HG03139 (cell line): Measurements from ENCODE around the gene KIAA0825.

Experiments
- ATAC-seq: cut with Tn5 transposase; IDR thresholded peaks from one replicate; pipeline ENCODE4 v1.9.1; 2021; ENCODE audit not compliant: unreplicated experiment

Gene KIAA0825

DNA sequence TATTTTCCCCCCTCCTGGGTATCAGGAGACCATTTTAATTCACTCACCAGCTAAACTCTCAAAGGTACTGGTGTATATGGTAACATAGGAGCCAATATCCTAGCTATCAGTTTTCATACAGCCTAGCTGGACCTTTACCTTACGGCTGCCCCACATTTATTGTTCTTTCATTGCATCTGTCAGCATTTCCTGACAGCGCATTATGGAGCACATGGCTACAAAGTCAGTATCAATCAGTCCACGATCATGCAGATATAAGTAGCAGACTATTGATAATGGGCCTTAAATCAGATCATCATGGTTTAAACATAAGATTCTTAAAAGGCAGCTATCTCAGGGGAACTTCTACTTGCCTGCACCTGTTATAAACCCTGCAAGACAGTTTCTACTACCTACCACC lies 304.7 kb downstream of the KIAA0825 start:
- ATAC-seq: no peak

DNA sequence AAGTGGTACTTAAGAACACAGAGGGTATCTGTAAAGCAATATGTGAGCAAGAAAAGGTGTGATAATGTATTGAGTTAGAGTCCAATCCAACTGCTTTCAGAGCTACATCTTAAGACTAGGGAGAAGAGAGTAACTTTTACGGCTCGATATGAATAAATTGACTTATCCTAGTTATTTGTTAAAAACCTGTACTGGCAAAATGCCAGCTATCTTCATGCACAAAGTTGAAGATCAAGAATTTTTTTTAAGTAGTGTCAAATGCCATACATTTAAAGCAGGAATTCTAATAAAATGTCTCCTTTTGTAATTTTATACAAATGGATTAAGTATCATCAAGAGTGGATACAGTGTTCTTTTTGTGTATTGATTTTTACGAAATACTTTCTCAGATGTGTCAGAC lies 305.2 kb downstream of the KIAA0825 start:
- no peak for ATAC-seq

DNA sequence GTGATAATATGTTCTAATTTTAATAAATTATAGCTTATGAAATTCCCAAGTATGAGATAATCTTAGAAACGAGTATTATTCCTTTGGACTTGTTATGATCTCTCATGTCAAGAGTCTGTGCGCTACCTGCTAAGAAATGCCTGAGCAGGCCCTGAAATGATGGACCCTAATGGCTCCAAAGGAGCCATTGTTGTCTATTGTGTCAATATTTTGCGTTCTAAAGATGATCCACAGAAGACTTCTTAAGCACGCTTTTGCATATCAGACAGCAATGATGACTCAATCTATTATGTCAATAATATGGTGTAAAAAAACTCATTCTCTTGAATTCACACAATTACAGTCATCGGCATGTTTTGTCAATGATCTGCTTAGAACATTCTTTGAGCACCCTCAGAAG lies 306.1 kb downstream of the KIAA0825 start:
- no peak for ATAC-seq

DNA sequence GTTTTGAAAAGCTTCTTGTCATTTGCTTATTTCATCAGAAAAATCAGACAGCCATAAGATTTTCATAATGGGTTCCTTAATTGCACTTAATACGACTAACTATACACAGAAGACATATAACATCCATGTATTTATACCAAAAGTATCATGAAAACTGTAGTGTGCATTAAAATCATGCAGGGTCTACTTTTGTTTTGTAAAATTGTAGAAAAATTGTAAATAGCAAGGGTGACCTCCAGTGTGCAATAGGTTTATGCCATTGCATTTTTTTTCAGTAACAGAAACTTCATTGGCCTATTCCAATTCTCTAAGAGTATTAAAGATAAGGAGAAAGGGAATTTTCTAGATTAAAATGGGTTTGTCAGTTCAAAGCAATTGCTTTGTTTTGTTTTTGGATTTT lies 307.6 kb downstream of the KIAA0825 start:
- no peak for ATAC-seq

DNA sequence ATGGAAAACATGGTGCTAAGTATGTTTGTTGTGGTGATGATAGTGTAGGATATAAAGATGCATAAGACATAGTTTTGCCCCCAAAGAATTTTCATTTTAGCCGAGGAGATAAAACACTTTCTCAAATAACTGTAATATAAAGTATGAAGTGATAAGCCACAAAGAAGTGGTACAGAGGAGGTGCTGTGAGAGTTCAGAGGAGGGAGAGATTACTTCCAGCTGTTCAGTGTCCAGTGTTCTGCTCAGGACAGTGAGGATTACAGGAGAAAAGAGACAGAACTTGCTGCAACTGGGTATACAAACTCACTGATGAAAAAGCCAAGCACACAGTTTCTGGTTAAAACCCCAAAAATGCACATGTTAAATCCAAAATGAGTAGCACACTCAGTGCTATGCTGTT lies 309.3 kb downstream of the KIAA0825 start:
- ATAC-seq: no peak

DNA sequence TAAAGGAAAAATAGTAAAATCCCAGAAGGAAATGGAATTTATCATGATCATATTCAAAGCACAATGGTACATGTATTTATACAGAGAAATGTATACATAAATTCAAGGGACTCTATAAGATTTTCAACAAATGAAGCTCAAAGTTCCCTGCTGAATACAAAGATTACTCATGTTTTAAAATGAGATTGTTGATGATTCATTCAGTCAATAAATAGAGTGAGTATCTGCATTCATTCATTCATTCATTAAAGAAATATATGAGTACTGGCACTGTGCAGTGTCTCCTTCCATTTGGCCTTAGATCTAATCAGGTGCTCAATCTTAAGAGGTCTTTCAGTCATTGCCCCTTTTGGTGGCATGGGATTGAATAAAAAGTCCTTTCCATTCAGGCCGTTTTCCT lies 310.0 kb downstream of the KIAA0825 start:
- ATAC-seq: no peak

DNA sequence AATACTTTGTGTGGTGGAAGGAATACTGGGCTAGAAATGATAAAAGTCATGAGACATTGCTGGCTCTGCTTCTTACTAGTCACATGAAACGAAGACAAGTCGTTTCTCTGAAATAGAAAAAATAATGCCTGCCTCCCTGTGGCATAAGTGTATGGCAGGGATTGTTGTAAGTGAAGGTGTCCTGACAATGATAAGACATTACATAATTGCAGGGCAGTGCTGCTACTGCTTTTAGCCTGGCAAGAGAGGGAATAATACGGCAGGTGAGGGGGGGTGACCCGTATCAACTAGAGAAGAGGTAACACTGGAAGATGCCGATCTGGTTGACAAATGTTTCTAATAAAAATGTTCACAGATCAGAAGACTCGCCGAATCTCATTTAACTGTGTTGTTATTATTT lies 314.3 kb downstream of the KIAA0825 start:
- ATAC-seq: no peak

DNA sequence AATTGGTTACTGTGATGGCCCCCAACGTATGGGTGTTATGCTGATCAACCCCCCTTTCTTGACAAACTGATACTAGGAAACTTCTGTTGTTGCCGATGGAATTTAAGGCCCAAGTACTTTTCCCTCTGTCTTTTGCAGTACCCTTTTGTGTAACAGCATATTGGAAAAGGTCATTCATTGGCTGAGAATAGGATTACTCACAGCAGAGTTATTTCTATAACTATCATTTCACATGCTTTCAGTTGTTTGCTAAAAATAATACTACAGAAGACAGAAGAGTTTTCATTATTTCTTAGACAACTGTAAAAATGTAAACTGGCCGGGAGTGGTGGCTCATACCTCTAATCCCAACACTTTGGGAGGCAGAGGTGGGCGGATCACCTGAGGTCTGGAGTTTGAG lies 329.5 kb downstream of the KIAA0825 start:
- no peak for ATAC-seq

DNA sequence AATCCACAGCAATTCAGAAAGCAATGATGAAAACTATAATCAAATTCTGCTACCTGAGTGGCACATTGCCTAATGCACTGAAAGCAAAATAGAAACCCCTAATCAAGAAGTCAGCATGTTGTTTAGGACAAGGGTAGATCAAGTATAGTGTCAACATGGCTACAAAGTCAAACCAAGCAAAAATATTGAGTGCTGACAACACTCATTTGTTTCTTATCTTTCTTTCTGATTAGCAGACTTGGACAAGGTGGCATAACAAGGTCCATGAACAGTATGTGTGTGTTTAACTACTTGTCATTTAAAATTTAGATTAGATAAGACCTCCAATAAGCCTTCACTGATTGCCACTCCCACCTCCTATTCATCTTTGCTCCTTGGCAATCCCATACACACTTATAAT lies 332.4 kb downstream of the KIAA0825 start:
- ATAC-seq: no peak

DNA sequence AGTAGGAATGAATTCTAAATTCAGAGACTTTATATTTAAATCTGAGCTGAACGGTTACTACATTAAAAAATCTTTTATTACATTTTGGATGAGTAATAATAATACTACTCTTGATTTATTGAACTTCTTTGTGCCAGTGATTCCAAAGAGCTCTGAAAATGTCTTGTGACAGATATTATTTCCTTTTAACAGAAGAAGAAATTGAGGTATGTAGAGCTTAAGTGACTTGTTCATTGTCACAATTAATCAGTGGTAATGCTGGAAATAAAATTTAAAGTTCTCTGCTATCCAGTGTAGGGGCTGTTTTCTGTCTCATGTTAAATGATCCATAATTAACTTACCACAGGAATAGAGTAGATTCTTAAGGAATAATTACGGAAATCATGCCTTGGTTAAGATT lies 335.3 kb downstream of the KIAA0825 start:
- ATAC-seq: no peak

DNA sequence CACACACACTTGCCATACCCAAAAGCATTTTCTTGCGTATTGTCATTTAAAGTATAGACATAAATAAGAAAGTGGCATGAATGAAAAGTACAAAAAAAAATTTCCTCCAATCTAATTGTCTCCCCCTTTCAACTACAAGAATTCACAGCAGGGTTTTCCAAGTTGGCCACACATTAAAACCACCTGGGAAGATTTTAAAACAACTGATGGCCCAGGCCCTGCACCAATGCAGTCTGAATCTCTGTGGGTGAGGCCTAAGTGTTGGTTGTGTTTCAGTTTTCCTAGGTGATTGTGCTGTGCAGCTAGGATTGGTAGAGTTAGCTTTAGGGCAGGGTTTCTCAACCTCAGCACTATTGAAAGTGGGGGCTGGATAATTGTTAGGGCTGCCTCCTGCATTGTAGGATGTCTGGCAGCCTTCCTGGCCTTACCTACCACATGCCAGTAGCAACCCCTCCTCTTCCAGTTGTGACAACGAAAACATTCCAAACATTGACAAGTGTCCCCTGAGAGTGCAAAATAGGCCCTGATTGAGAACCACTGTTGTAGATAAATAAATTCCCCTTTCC lies 337.1 kb downstream of the KIAA0825 start:
- no peak for ATAC-seq

DNA sequence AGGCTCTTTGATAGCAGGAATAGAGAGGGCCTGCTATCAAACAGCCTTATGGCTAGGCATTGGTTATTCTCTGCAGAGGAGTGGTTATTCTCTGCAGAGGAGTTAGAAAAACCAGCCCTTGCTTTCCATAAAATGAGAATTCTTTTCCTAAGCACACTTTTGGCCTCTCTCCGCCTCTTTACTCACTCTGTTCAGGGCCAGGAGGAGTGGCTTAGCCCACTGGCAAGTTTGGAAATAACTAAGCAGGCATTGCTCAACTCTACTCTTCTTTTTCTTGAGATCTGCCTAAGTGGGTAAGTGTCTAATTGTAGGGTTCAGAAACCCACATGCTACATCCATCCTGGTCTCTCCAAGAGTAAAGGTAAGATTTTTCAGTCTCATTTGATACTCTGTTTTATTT lies 341.7 kb downstream of the KIAA0825 start:
- ATAC-seq: no peak

DNA sequence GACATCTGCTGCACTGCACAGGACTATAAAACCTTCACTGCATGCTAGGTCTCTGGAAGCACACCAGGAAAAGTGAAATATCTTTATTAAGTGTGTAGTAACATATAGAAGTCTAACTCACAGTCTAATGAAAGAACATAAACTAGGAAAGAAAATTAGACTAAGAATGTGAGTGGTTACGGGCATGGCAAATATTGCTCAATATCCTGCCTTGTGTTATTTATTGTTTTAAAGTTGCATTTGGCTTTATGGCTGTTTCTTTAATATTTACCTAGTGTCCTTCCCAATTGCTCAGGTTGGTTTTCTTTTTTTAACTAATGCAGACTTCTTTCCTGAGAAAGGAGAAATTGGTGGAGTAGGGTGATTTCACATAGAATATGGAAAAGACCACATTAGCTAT lies 342.4 kb downstream of the KIAA0825 start:
- ATAC-seq: no peak

DNA sequence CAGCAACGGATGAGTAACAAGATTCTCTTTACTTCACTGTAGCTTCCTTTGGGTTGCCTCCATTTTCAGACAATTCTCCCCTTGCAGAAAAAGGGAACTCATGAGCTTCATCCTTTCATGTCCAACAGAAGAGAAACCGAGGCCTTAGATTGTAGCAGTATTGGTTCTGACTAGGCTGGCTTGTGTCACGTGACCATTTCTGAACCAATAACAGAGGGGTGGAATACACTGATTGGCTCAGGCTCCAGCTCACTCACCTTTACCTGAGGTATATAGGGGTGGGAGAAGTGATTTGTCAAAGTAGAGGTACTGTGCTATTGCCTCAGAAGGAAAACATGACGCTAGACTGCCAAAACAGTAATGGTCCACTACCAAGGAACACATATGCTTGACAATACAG lies 343.7 kb downstream of the KIAA0825 start:
- no peak for ATAC-seq

DNA sequence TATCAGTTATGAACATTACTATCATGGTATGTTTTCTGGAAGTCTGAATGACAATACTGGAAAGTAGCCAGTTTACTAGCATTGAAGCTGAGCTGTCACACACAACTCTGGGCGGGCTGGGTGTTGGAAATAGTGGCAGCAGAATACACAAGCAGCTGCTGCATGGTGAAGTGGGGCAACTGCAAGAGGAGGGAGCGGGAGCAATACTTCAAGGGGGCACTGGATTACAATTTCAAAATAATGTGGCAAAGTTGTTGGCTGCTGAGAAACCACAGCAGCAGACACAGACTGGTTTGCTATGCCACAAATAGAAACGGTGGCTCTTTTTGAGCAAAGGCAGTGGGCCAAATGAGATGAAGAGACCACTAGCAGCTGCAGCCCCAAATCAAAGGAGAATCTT lies 350.2 kb downstream of the KIAA0825 start:
- ATAC-seq: no peak

DNA sequence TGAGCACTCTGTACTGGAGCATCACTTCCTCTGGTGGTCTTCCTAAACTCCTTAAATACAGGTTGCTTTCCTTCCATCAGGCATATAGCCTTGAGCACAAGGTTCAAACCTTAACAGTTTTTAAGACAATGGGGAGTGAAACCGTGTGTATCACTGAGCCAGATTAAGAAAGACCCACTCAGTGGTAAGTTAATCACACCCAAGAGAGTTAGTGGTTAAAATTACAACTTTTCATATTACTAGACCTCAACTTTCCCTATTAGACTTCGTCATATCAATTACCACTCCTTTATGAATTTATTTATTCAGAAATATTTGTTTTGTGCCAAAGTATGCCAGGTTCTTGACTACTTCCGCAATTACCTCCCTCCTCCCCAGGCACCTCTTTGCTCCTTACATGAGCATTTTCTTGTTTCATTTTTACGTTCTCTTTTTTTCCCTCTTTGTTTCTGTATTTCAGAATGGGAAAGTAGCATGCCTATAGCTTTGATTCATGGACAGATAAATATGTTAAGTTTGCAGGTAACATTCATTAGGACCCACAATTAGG lies 351.0 kb downstream of the KIAA0825 start:
- ATAC-seq: no peak

DNA sequence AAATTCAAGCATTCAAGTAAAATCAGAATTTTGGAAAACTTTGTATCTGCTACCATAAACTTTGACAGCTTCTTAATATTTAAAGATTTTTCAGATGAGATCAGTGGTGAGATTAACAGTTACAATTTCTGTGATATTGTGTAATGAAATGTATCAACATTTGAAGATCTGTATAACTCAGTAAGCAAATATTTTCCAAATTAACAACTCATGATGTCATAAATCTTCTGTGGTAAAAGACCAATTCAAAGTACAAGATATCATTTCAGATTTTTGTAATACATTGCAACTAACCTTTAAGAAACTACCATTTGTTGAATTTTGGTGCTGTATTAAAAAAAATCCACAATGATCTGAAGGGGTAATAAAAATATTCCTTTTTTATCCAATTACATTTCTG lies 352.2 kb downstream of the KIAA0825 start:
- ATAC-seq: no peak

DNA sequence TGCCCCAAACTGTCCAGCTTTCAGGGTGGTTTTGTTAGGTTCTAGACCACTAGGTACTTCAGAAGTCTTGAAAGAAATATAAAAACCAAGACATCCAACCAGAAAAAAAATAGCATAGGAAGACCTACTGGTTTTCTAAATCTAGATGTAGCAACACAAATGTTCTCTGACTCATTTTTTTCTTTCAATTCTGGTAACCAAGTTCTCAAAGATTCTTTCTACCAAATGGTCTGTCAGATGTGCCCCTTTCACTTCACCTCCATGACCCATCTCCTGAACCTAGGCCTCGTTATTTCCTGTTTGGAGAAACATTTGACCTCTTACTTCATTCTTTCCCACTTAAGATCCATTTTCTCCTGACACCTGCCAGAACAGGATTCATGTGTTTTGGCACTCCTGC lies 355.3 kb downstream of the KIAA0825 start:
- no peak for ATAC-seq

DNA sequence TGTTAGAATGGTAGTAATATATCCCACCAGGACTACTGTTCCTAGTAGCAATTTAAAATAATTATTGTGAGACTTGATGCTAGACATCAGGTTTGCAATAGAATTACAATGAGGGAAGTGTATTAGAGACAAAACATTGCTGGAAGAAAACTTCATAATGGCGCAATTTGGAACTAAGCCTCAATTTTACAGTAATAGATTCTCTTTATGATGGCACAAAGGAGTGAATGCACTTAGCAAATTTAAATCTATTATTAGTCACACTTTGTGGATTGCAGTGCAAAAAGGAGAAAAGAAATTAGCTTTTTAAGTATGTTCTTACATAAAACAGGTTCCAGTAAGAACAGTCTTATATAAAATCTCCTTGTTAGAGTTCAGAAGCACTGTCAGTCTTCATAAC lies 358.3 kb downstream of the KIAA0825 start:
- no peak for ATAC-seq

DNA sequence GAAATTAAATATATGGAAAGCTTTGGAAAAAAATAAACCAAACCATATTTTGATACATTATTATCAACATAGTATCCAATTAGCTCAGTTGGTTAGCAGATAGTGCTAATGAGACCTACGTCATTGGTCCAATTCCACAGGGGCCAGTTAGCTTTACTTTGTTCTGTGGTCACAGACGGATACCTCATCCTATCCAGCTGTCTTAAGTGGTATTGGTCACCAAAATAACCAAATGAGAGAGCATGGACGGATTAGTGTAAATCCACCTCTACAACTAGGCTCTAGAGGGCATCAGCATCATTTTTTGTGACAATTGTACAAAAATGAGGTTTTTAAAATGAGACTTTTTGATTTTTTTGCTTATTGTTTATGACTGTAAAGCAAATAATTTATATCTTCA lies 364.2 kb downstream of the KIAA0825 start:
- no peak for ATAC-seq

DNA sequence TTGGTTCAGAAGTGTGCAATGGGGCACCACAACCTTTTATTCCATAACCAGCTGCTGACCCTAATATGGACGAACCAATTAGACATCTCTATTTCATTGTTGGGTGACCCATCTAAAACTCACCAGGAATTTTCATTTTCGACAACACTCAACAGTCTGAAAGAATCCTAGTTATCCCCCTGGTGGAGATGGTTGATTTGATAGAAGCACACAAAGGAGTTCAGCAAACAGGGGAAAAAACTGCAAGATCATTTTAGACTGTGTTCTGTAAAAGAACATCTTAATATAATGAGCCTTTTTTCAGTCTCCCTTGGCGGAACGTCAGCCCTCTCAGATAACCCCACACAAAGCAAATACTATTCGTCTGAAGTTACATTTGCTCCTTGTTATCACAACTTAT lies 367.4 kb downstream of the KIAA0825 start:
- no peak for ATAC-seq

DNA sequence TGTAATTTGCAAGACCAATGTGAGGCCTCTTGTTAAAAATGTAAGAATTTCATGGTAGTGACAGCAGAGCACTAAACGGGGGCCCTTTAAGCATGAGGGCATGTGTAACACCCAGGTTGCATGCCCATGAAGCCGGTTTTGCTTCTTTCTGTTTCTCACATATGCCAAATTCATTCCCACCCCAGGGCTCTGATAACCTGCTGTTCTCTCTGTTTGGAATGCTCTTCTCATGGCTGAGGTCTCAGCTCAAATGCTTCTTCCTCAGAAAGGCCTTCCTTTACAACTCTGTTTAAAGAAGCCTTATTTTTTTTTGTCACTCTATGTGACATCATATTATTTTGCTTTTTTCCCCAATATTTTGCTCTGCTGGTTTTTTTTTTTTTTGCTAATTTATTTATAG lies 369.0 kb downstream of the KIAA0825 start:
- ATAC-seq: no peak

DNA sequence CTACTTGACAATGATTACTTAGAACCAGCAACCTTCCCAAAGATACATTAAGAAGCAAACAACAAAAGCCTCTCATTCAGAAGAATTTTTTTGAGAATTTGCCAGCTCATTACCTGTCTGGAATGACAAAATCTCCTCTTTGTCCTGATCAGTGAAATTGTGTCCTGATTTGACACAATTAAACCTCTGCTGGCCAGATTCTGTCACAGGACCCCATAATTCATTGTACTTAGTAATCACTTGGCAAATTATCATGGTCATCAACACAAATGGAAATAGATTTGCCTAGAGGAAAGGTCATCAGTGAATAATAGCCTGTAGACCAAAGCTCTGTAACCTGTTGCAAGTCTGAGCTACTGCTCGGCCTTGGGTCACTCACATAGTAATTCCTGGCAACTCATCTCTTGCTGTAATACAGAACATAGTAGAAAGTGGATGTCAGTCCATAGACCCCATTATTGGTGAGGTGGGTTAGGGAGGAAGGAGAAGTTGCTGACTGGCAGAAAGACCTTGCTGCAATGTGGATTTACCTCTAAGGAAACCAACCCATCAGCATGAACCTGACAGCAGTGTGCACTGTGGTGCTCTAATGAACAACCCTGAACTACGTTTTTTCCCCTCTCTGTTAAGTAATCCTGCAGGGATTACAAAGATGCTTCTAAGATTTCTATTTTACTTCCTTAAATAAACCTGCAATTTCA lies 370.1 kb downstream of the KIAA0825 start:
- no peak for ATAC-seq
